Measurements from ENCODE around the gene DNAJC1.

The DNAJC1 gene

GRCh38 chr10:21724687-21725367 is 278.7 kb downstream of the DNAJC1 start (continued):
- TF ChIP-seq ZBTB20 (tag by site-specific recombination; IDR thresholded peaks at IDR 0.05) (no peak), ZNF16 (tag by site-specific recombination; IDR thresholded peaks at IDR 0.05; ENCODE audit: low read depth) (no peak), ZNF114 (tag by site-specific recombination; IDR thresholded peaks at IDR 0.05) (no peak), SCRT1 (tag by site-specific recombination; IDR thresholded peaks at IDR 0.05; ENCODE audit: borderline replicate concordance) (no peak), REPIN1 (tag by site-specific recombination; IDR thresholded peaks at IDR 0.05; ENCODE audit: low read depth) (no peak), GLI2 (tag by site-specific recombination; IDR thresholded peaks at IDR 0.05; ENCODE audit: borderline replicate concordance, low read depth) (peak; percentile 72; the same call in 1 of the 2 replicates), ZNF391 (tag by site-specific recombination; IDR thresholded peaks at IDR 0.05; ENCODE audit: borderline replicate concordance, low read depth) (peak; percentile 81; the same call in 1 of the 2 replicates), ATF2 (tag by site-specific recombination; IDR thresholded peaks at IDR 0.05; ENCODE audit: low read depth) (peak; percentile 89), ELK4 (IDR thresholded peaks at IDR 0.05; ENCODE audit: borderline replicate concordance, low read depth, low read length) (no peak), ZNF510 (tag by site-specific recombination; IDR thresholded peaks at IDR 0.05; ENCODE audit: insufficient replicate concordance) (peak; percentile 91), ZSCAN18 (tag by site-specific recombination; IDR thresholded peaks at IDR 0.05) (no peak), ZNF549 (tag by site-specific recombination; IDR thresholded peaks at IDR 0.05) (peak; percentile 87), ZNF518A (tag by site-specific recombination; conservative IDR thresholded peaks at IDR 0.05; ENCODE audit: low read depth) (peak; percentile 46; the same call in 1 of the 2 replicates), ZNF155 (tag by site-specific recombination; IDR thresholded peaks at IDR 0.05) (no peak), GLI4 (tag by site-specific recombination; IDR thresholded peaks at IDR 0.05) (no peak), ZNF223 (tag by site-specific recombination; IDR thresholded peaks at IDR 0.05) (no peak), ZNF473 (tag by site-specific recombination; IDR thresholded peaks at IDR 0.05) (no peak; the same call in 1 of the 2 replicates), ZNF184 (tag by site-specific recombination; IDR thresholded peaks at IDR 0.05) (peak; percentile 98), TCF7L2 (IDR thresholded peaks at IDR 0.05; ENCODE audit: borderline replicate concordance, low read depth, low read length) (peak; percentile 95), ZNF138 (tag by site-specific recombination; IDR thresholded peaks at IDR 0.05; ENCODE audit: borderline replicate concordance) (no peak), ZNF654 (tag by site-specific recombination; IDR thresholded peaks at IDR 0.05; ENCODE audit: low read depth) (no peak)
- TF ChIP-seq, protein P1, sequence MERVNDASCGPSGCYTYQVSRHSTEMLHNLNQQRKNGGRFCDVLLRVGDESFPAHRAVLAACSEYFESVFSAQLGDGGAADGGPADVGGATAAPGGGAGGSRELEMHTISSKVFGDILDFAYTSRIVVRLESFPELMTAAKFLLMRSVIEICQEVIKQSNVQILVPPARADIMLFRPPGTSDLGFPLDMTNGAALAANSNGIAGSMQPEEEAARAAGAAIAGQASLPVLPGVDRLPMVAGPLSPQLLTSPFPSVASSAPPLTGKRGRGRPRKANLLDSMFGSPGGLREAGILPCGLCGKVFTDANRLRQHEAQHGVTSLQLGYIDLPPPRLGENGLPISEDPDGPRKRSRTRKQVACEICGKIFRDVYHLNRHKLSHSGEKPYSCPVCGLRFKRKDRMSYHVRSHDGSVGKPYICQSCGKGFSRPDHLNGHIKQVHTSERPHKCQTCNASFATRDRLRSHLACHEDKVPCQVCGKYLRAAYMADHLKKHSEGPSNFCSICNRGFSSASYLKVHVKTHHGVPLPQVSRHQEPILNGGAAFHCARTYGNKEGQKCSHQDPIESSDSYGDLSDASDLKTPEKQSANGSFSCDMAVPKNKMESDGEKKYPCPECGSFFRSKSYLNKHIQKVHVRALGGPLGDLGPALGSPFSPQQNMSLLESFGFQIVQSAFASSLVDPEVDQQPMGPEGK (tag by site-specific recombination; IDR thresholded peaks at IDR 0.05): 0 out of 2 replicates have a peak, but pooled peaks have one; percentile 33
